HG03025 (cell line): ENCODE data around the gene IL1RN.

Experiments used
- ATAC-seq: cut with Tn5 transposase; IDR thresholded peaks from one replicate; pipeline ENCODE4 v1.9.1; 2021; ENCODE audit warnings: mild to moderate bottlenecking, moderate library complexity; ENCODE audit not compliant: unreplicated experiment, low FRiP score

The IL1RN gene

GRCh38 chr2:113149553-113150257, 22.3 kb downstream of the IL1RN start:
- ATAC-seq = no peak

GRCh38 chr2:113150258-113150601, 22.8 kb downstream of the IL1RN start:
- ATAC-seq = no peak

GRCh38 chr2:113155331-113155730, 27.9 kb downstream of the IL1RN start:
- no peak for ATAC-seq

- no peak for ATAC-seq
Measured at GRCh38 chr2:113156278-113157117, 29.1 kb downstream of the IL1RN start.

- ATAC-seq = peak; percentile 62
Measured at GRCh38 chr2:113157118-113157896, 29.9 kb downstream of the IL1RN start.

- no peak for ATAC-seq
Measured at GRCh38 chr2:113157897-113158753, 30.7 kb downstream of the IL1RN start.

GRCh38 chr2:113158884-113159553, 31.6 kb downstream of the IL1RN start:
- ATAC-seq = no peak

GRCh38 chr2:113160248-113160647, 32.9 kb downstream of the IL1RN start:
- ATAC-seq = no peak

- no peak for ATAC-seq
Measured at GRCh38 chr2:113160962-113161361, 33.6 kb downstream of the IL1RN start.

- no peak for ATAC-seq
Measured at GRCh38 chr2:113162173-113162572, 34.8 kb downstream of the IL1RN start.

- ATAC-seq = no peak
Measured at GRCh38 chr2:113162869-113163268, 35.5 kb downstream of the IL1RN start.

GRCh38 chr2:113164215-113164929, 37.0 kb downstream of the IL1RN start:
- no peak for ATAC-seq

- ATAC-seq = no peak
Measured at GRCh38 chr2:113164930-113165585, 37.7 kb downstream of the IL1RN start.

- ATAC-seq = no peak
Measured at GRCh38 chr2:113166187-113166645, 38.8 kb downstream of the IL1RN start.

- no peak for ATAC-seq
Measured at GRCh38 chr2:113167115-113167932, 39.9 kb downstream of the IL1RN start.

- ATAC-seq = no peak
Measured at GRCh38 chr2:113167962-113168340, 40.6 kb downstream of the IL1RN start.

GRCh38 chr2:113169002-113169530, 41.7 kb downstream of the IL1RN start:
- no peak for ATAC-seq
